HEK293T (cell line): ENCODE results near the gene LRP2.
"Not testable (repeated sequence)": the region's sequence is repeated elsewhere in the genome, so short reads cannot be mapped to it uniquely, and the experiment has no call there.

Source experiments
- ARNT ChIP-seq: fragments of 450-650 bp; IDR thresholded peaks from 2 replicates; pipeline ENCODE4 v1.6.1; 2017; ENCODE audit warnings: mild to moderate bottlenecking
- BHLHE40 ChIP-seq: fragments of 450-650 bp; IDR thresholded peaks from 2 replicates; pipeline ENCODE4 v1.6.1; 2016; ENCODE audit warnings: mild to moderate bottlenecking, moderate library complexity, borderline replicate concordance
- CTBP1 ChIP-seq: fragments of 450-650 bp; IDR thresholded peaks from 2 replicates; pipeline ENCODE4 v1.6.1; 2016; ENCODE audit warnings: borderline replicate concordance
- ELF4 ChIP-seq: fragments of 450-650 bp; IDR thresholded peaks from 2 replicates; pipeline ENCODE4 v1.6.1; 2017; ENCODE audit warnings: antibody characterized with exemption
- FOXA1 ChIP-seq: fragments of 450-650 bp; IDR thresholded peaks from 2 replicates; pipeline ENCODE4 v1.6.1; 2016; ENCODE audit warnings: mild to moderate bottlenecking
- FOXK2 ChIP-seq: fragments of 450-650 bp; IDR thresholded peaks from 2 replicates; pipeline ENCODE4 v1.6.1; 2016; ENCODE audit warnings: mild to moderate bottlenecking
- FOXM1 ChIP-seq: fragments of 450-650 bp; IDR thresholded peaks from 2 replicates; pipeline ENCODE4 v1.6.1; 2017; ENCODE audit warnings: mild to moderate bottlenecking, borderline replicate concordance
- L3MBTL2 ChIP-seq: fragments of 450-650 bp; conservative IDR thresholded peaks from 2 replicates; pipeline ENCODE4 v1.6.1; 2016; ENCODE audit warnings: mild to moderate bottlenecking
- NFRKB ChIP-seq: fragments of 450-650 bp; IDR thresholded peaks from 2 replicates; pipeline ENCODE4 v1.6.1; 2016; ENCODE audit warnings: mild to moderate bottlenecking, moderate library complexity
- SP1 ChIP-seq: fragments of 450-650 bp; IDR thresholded peaks from 2 replicates; pipeline ENCODE4 v1.6.1; 2017
- SUZ12 ChIP-seq: fragments of 450-650 bp; IDR thresholded peaks from 2 replicates; pipeline ENCODE4 v1.6.1; 2016; ENCODE audit warnings: mild to moderate bottlenecking
- TARDBP ChIP-seq: fragments of 450-650 bp; IDR thresholded peaks from 2 replicates; pipeline ENCODE4 v1.6.1; 2016
- ZNF384 ChIP-seq: fragments of 450-650 bp; IDR thresholded peaks from 2 replicates; pipeline ENCODE4 v1.6.1; 2016
- TF ChIP-seq, protein P1 (sequence below): fragments of 450-650 bp; IDR thresholded peaks from 2 replicates; pipeline ENCODE4 v1.6.1; 2016

DNA sequence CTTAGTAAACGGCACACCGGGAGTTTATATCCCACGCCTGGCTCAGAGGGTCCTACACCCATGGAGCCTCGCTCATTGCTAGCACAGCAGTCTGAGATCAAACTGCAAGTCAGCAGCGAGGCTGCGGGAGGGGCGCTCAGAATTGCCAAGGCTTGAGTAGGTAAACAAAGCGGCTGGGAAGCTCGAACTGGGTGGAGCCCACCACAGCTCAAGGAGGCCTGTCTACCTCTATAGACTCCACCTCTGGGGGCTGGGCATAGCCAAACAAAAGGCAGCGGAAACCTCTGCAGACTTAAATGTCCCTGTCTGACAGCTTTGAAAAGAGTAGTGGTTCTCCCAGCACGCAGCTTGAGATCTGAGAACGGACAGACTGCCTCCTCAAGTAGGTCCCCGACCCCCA lies 37.2 kb upstream of the LRP2 start:
- not testable (repeated sequence) for TF ChIP-seq SUZ12, NFRKB, SP1, CTBP1, ELF4, ARNT, ZNF384, FOXK2, FOXM1, FOXA1, BHLHE40, TARDBP, L3MBTL2
- TF ChIP-seq, protein P1, sequence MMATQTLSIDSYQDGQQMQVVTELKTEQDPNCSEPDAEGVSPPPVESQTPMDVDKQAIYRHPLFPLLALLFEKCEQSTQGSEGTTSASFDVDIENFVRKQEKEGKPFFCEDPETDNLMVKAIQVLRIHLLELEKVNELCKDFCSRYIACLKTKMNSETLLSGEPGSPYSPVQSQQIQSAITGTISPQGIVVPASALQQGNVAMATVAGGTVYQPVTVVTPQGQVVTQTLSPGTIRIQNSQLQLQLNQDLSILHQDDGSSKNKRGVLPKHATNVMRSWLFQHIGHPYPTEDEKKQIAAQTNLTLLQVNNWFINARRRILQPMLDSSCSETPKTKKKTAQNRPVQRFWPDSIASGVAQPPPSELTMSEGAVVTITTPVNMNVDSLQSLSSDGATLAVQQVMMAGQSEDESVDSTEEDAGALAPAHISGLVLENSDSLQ = not testable (repeated sequence)
